ENCODE results near the gene GRIP2.
"Not testable (repeated sequence)": the region's sequence is repeated elsewhere in the genome, so short reads cannot be mapped to it uniquely, and the experiment has no call there.

GRIP2 gene

DNA sequence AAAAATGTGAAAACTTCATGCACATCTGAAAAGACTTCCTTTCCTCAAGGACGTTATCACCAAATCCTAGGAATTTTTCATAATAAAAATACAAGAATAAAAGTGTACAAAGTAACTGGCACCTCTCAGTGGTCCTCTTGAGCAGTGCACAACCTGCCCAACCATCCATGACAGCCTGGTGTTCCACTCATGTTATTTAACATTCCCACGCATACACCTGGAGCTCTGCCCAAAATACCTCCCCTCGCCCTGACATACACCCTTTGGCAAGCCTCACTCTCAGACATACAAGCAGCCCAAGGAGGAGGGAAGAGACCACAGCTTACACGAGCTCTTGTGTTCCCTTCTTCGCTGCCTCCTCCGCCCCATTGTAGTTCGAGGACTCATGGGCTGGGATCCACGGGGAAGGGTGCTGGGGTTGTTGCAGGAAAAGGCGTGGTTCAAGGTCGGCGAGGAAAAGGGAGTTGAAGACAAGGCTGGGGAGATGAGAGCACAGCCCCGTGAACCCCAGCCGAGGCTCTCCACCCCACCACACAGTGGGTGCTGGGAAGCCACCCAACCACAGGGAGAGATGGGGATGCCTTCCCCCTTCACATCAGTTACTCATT is 23.3 kb downstream of the GRIP2 start:
- DNase-seq, result no peak

DNA sequence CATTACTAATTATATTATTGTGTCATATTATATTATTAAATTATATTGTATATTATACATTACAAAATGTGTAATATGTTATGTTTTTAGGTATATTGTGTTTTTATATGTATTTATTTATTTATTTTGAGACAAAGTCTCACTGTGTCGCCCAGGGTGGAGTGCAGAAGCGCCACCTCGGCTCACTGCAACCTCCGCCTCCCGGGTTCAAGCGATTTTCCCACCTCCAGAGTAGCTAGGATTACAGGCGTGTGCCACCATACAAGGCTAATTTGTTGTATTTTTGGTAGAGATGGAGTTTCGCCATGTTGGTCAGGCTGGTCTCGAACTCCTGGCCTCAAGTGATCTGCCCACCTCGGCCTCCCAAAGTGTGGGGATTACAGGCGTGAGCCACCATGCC is 24.6 kb downstream of the GRIP2 start:
- WGBS, result 94% methylated on average over 11 of the region's 11 CpGs
- H2AFZ ChIP-seq (ENCODE audit: low read depth, low read length); H3K79me1 ChIP-seq (replicated peaks; ENCODE audit: low read length, poor library complexity, severe bottlenecking); H3K4me1 ChIP-seq (ENCODE audit: control insufficient read depth, insufficient read depth, low read depth, low read length); H3K18ac ChIP-seq (ENCODE audit: low read depth in 1 of 2, low read length in 2 of 2); H2BK12ac ChIP-seq (ENCODE audit: low read length in 2 of 2); H3K4me3 ChIP-seq (ENCODE audit: insufficient read depth in 1 of 2, low read depth in 1 of 2, low read length in 2 of 2); DNase-seq; H3K9me3 ChIP-seq (ENCODE audit: control insufficient read depth, low read length); H4K91ac ChIP-seq (ENCODE audit: low read length); H3K27ac ChIP-seq (ENCODE audit: low read length, poor library complexity, severe bottlenecking); H2BK15ac ChIP-seq (ENCODE audit: low read depth, poor library complexity, severe bottlenecking); H3K4me2 ChIP-seq (ENCODE audit: low read length, poor library complexity, severe bottlenecking); H2BK5ac ChIP-seq (ENCODE audit: low read depth, low read length, poor library complexity, severe bottlenecking); H3K9ac ChIP-seq (ENCODE audit: low read length); H3K23ac ChIP-seq (ENCODE audit: low read length in 2 of 2); H4K8ac ChIP-seq (ENCODE audit: low read length); H3K4ac ChIP-seq (ENCODE audit: low read depth in 1 of 2, low read length in 2 of 2); H2AK5ac ChIP-seq (ENCODE audit: low read length, severe bottlenecking); H3K14ac ChIP-seq (ENCODE audit: low read length in 2 of 2); H3K36me3 ChIP-seq (ENCODE audit: control insufficient read depth in 1 of 2, insufficient read depth in 2 of 2, low read depth in 1 of 2, low read length in 2 of 2); H2BK120ac ChIP-seq (ENCODE audit: low read depth, low read length): not testable (repeated sequence)
- H3K27me3 ChIP-seq (ENCODE audit: control insufficient read depth in 1 of 2, insufficient read depth in 1 of 2, low read length in 2 of 2), result peaks cover 18 to 21% of the 10 kb centered on the region in 2 experiments

More for the DNA sequence above, 23.3 kb downstream of the GRIP2 start:
- no peak overlapping the region for H2AK5ac ChIP-seq (ENCODE audit: low read length, severe bottlenecking)
- H4K91ac ChIP-seq (ENCODE audit: low read length), result no peak overlapping the region
- no peak overlapping the region for H2BK15ac ChIP-seq (ENCODE audit: low read depth, poor library complexity, severe bottlenecking)
- no peak overlapping the region for H3K4me3 ChIP-seq (ENCODE audit: insufficient read depth in 1 of 2, low read depth in 1 of 2, low read length in 2 of 2)
- H3K18ac ChIP-seq (ENCODE audit: low read depth in 1 of 2, low read length in 2 of 2), result no peak overlapping the region
- no peaks in the 10 kb centered on the region for H3K4me1 ChIP-seq (ENCODE audit: control insufficient read depth, insufficient read depth, low read depth, low read length)
- no peak overlapping the region for H2AFZ ChIP-seq (ENCODE audit: low read depth, low read length)
- H3K79me1 ChIP-seq (replicated peaks; ENCODE audit: low read length, poor library complexity, severe bottlenecking), result no peaks in the 10 kb centered on the region
- peaks cover 20 to 23% of the 10 kb centered on the region in 2 experiments for H3K27me3 ChIP-seq (ENCODE audit: control insufficient read depth in 1 of 2, insufficient read depth in 1 of 2, low read length in 2 of 2)
- H3K27ac ChIP-seq (ENCODE audit: low read length, poor library complexity, severe bottlenecking), result no peak overlapping the region
- WGBS, result 94% methylated on average over 11 of the region's 13 CpGs
- no peak overlapping the region for H2BK5ac ChIP-seq (ENCODE audit: low read depth, low read length, poor library complexity, severe bottlenecking)
- H2BK12ac ChIP-seq (ENCODE audit: low read length in 2 of 2), result no peak overlapping the region
- H4K8ac ChIP-seq (ENCODE audit: low read length), result no peak overlapping the region
- no peak overlapping the region for H3K14ac ChIP-seq (ENCODE audit: low read length in 2 of 2)
- no peaks in the 10 kb centered on the region for H3K36me3 ChIP-seq (ENCODE audit: control insufficient read depth in 1 of 2, insufficient read depth in 2 of 2, low read depth in 1 of 2, low read length in 2 of 2)
- H3K4ac ChIP-seq (ENCODE audit: low read depth in 1 of 2, low read length in 2 of 2), result no peak overlapping the region
- H3K9me3 ChIP-seq (ENCODE audit: control insufficient read depth, low read length), result no peaks in the 10 kb centered on the region
- no peak overlapping the region for H3K4me2 ChIP-seq (ENCODE audit: low read length, poor library complexity, severe bottlenecking)
- H3K23ac ChIP-seq (ENCODE audit: low read length in 2 of 2), result no peak overlapping the region
- no peak overlapping the region for H3K9ac ChIP-seq (ENCODE audit: low read length)
- H2BK120ac ChIP-seq (ENCODE audit: low read depth, low read length), result no peak overlapping the region

DNA sequence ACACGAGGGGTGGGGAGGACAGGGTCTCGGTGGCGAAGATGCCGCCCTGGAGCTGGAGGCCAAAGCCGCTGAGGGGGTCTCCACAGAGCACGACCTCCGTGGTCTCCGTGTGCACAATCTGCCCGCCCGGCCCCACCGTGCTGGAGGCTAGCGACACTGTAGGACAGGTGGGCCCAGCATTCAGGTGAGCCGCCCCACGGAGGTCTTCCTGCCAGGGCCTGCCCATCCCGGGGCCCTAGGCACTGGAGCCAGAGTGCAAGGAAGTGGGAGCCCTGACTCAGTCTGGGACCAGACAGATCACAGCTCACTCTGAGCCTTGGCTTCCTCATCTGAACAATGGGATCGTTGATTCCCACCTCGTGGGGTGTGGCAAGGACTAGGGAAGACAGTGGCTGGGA is 25.8 kb downstream of the GRIP2 start:
- WGBS, result 88% methylated on average over 17 of the region's 17 CpGs
- Histone ChIP-seq H3K9me3 (ENCODE audit: control insufficient read depth, low read length) (no peaks in the 10 kb centered on the region), H2BK120ac (ENCODE audit: low read depth, low read length) (no peak overlapping the region)

DNA sequence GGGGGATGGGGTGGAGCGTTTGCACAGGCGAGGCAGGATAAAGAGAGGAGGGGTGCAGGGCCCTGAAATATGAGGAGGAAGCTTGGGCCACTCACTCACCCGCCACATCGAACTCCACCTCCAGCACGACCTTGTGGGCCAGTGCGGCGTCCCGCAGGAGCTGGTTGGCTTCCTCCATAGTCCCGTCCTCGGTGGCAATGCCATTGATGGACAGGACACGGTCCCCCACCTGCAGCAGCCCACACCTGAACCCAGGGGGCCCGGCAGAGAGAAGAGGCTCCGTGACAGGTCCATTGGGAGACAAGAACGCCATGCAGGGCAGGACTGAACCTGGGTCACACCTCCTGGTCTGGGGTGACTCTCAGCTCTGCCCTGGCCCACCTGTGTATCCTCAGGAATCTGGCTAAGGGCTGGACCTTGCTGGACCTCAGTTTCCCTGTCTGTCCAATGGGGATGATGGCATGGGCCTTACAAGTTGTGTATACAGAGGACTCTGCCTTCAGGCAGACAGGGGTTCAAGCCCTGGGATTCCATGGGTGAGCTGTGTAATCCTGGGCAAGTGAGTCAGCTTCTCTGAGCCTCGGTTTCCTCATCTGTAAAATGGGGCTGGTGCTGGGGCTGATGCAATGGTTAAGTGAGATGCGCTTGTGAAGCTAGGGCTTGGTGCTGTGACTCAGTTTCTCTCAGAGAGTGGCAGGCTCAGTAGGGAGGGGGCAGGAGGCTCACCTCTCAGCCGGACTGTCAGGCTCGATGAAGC is 26.4 kb downstream of the GRIP2 start:
- H3K14ac ChIP-seq (ENCODE audit: low read length in 2 of 2), result no peak overlapping the region
- H2AFZ ChIP-seq (ENCODE audit: low read depth, low read length), result no peak overlapping the region
- no peak overlapping the region for H3K9ac ChIP-seq (ENCODE audit: low read length)
- no peak overlapping the region for H3K23ac ChIP-seq (ENCODE audit: low read length in 2 of 2)
- no peak overlapping the region for H4K8ac ChIP-seq (ENCODE audit: low read length)
- no peak overlapping the region for H3K18ac ChIP-seq (ENCODE audit: low read depth in 1 of 2, low read length in 2 of 2)
- no peak overlapping the region for H2AK5ac ChIP-seq (ENCODE audit: low read length, severe bottlenecking)
- no peak overlapping the region for H4K91ac ChIP-seq (ENCODE audit: low read length)
- no peak for DNase-seq
- H3K4me1 ChIP-seq (ENCODE audit: control insufficient read depth, insufficient read depth, low read depth, low read length), result peaks cover 5% of the 10 kb centered on the region
- H2BK120ac ChIP-seq (ENCODE audit: low read depth, low read length), result no peak overlapping the region
- no peak overlapping the region for H2BK5ac ChIP-seq (ENCODE audit: low read depth, low read length, poor library complexity, severe bottlenecking)
- WGBS, result 85% methylated on average over 18 of the region's 18 CpGs
- H2BK15ac ChIP-seq (ENCODE audit: low read depth, poor library complexity, severe bottlenecking), result no peak overlapping the region
- no peak overlapping the region for H3K4me3 ChIP-seq (ENCODE audit: insufficient read depth in 1 of 2, low read depth in 1 of 2, low read length in 2 of 2)
- H3K79me1 ChIP-seq (replicated peaks; ENCODE audit: low read length, poor library complexity, severe bottlenecking), result no peaks in the 10 kb centered on the region
- H2BK12ac ChIP-seq (ENCODE audit: low read length in 2 of 2), result no peak overlapping the region
- H3K36me3 ChIP-seq (ENCODE audit: control insufficient read depth in 1 of 2, insufficient read depth in 2 of 2, low read depth in 1 of 2, low read length in 2 of 2), result no peaks in the 10 kb centered on the region
- H3K4me2 ChIP-seq (ENCODE audit: low read length, poor library complexity, severe bottlenecking), result no peak overlapping the region
- peaks cover 13 to 26% of the 10 kb centered on the region in 2 experiments for H3K27me3 ChIP-seq (ENCODE audit: control insufficient read depth in 1 of 2, insufficient read depth in 1 of 2, low read length in 2 of 2)
- no peak overlapping the region for H3K4ac ChIP-seq (ENCODE audit: low read depth in 1 of 2, low read length in 2 of 2)
- no peaks in the 10 kb centered on the region for H3K9me3 ChIP-seq (ENCODE audit: control insufficient read depth, low read length)
- H3K27ac ChIP-seq (ENCODE audit: low read length, poor library complexity, severe bottlenecking), result no peak overlapping the region

More for the DNA sequence above, 25.8 kb downstream of the GRIP2 start:
- no peak overlapping the region for H3K4me2 ChIP-seq (ENCODE audit: low read length, poor library complexity, severe bottlenecking)
- H2AFZ ChIP-seq (ENCODE audit: low read depth, low read length), result no peak overlapping the region
- DNase-seq, result no peak
- no peak overlapping the region for H3K27ac ChIP-seq (ENCODE audit: low read length, poor library complexity, severe bottlenecking)
- no peak overlapping the region for H3K14ac ChIP-seq (ENCODE audit: low read length in 2 of 2)
- no peaks in the 10 kb centered on the region for H3K79me1 ChIP-seq (replicated peaks; ENCODE audit: low read length, poor library complexity, severe bottlenecking)
- H4K91ac ChIP-seq (ENCODE audit: low read length), result no peak overlapping the region
- no peak overlapping the region for H4K8ac ChIP-seq (ENCODE audit: low read length)
- no peaks in the 10 kb centered on the region for H3K36me3 ChIP-seq (ENCODE audit: control insufficient read depth in 1 of 2, insufficient read depth in 2 of 2, low read depth in 1 of 2, low read length in 2 of 2)
- H2BK12ac ChIP-seq (ENCODE audit: low read length in 2 of 2), result no peak overlapping the region
- H2BK5ac ChIP-seq (ENCODE audit: low read depth, low read length, poor library complexity, severe bottlenecking), result no peak overlapping the region
- peaks cover 15 to 23% of the 10 kb centered on the region in 2 experiments for H3K27me3 ChIP-seq (ENCODE audit: control insufficient read depth in 1 of 2, insufficient read depth in 1 of 2, low read length in 2 of 2)
- H3K4me1 ChIP-seq (ENCODE audit: control insufficient read depth, insufficient read depth, low read depth, low read length), result no peaks in the 10 kb centered on the region
- H3K4ac ChIP-seq (ENCODE audit: low read depth in 1 of 2, low read length in 2 of 2), result no peak overlapping the region
- H3K4me3 ChIP-seq (ENCODE audit: insufficient read depth in 1 of 2, low read depth in 1 of 2, low read length in 2 of 2), result no peak overlapping the region
- H3K23ac ChIP-seq (ENCODE audit: low read length in 2 of 2), result no peak overlapping the region
- H3K9ac ChIP-seq (ENCODE audit: low read length), result no peak overlapping the region
- H2AK5ac ChIP-seq (ENCODE audit: low read length, severe bottlenecking), result no peak overlapping the region
- no peak overlapping the region for H3K18ac ChIP-seq (ENCODE audit: low read depth in 1 of 2, low read length in 2 of 2)
- no peak overlapping the region for H2BK15ac ChIP-seq (ENCODE audit: low read depth, poor library complexity, severe bottlenecking)

Measured in mesenchymal stem cell (in vitro differentiated cells and primary cell).